OCI-LY7 (cell line): ENCODE measurements around the gene RPA1.

Experiments
- CTCF ChIP-seq: fragments of 200-600 bp; sonication (generic); conservative IDR thresholded peaks from 2 replicates; pipeline ENCODE4 v1.5.1; 2014; ENCODE audit warnings: mild to moderate bottlenecking, antibody characterized with exemption, low read length, moderate library complexity, mixed read lengths
- EZH2phosphoT487 ChIP-seq: fragments of 200-600 bp; sonication (generic); IDR thresholded peaks from 2 replicates; pipeline ENCODE4 v1.6.1; 2018; ENCODE audit warnings: low read depth, borderline replicate concordance, mild to moderate bottlenecking, mixed run types, antibody characterized with exemption, low read length, moderate library complexity, mixed read lengths

DNA sequence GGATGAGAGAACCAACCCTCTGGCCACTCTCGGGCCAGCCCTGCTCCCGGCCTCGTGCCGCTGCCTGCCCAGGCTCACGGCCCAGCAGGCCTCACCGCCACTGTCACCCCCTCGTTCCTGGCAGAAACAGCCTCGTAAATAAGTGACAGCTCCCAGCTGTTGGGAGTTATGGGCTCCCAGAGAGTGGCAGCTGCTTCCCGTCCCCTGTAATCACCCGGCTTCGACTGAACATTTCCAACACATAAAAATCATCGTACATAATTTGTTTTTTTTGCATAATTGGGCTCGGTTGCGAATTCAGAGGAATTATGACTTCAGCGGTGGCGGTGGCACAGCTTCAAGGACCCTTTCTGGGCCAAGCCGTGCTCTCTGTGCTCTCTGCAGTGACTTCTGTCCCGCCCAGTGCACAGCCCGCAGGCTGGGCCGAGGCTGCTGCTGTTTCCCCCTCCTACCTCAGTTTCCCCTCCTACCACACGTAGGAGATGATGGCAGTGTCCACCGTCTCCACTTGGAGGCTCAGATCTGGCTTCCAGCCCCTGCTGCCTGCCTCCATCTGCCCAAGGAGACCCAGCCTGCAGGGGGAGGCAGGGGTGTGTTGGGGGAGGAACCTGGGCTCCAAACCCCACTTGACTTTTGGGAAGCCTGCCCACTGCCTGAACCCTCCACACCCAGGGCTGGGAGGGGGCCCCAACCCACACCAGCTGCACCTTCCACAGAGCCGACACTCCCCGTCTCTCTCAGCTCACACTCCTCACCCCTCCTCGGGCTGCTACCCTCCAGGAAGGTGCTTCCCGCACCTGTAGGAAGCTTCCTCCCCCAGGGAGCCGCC, 110.4 kb downstream of the RPA1 start:
- TF ChIP-seq CTCF (no peak), EZH2phosphoT487 (no peak)
